ENCODE measurements around the gene EGLN2. TPM values are rescaled to one million over a fixed set of nuclear protein-coding genes. Genes with fewer than 3 reads are reported as not detected.
A peak's percentile ranks its signal among the peaks of the same experiment; 100 is the strongest.
"Not testable (repeated sequence)": the region's sequence is repeated elsewhere in the genome, so short reads cannot be mapped to it uniquely, and the experiment has no call there.

EGLN2 gene
- total RNA-seq, 1 experiment from 2014 or later = 70.7 TPM

DNA sequence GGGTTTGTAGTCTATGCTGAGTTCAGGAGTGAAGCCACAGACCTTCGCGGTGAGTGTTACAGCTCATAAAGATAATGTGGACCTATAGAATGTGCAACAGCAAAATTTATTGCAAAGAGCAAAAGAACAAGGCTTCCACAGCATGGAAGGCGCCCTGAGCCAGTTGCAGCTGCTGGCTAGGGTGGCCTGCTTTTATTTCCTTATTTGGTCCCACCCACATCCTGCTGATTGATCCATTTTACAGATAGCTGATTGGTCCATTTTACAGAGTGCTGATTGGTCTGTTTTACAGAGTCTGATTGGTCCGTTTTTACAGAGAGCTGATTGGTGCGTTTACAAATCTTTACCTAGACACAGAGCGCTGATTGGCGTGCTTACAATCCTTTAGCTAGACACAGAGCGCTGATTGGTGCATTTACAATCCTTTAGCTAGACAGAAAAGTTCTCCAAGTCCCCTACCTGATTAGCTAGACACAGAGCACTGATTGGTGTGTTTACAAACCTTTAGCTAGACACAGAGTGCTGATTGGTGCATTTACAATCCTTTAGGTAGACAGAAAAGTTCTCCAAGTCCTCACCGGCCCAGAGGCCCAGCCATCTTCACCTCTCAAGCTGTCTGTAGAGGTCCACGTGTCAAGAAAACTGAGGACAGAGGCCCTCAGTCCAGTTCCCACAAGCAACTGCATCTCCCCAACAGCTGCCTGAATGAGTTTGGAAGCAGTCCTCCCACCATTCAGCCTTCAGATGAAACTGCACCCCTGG lies 27.7 kb upstream of the EGLN2 start:
- in situ Hi-C loops (cut with HindIII; ENCODE audit: low pct_unique_long_range_greater_than_20kb, low sequenced_read_pairs) = not testable (repeated sequence)
- peak; percentile 54 for DNase-seq (ENCODE audit: low read depth, low spot score)

DNA sequence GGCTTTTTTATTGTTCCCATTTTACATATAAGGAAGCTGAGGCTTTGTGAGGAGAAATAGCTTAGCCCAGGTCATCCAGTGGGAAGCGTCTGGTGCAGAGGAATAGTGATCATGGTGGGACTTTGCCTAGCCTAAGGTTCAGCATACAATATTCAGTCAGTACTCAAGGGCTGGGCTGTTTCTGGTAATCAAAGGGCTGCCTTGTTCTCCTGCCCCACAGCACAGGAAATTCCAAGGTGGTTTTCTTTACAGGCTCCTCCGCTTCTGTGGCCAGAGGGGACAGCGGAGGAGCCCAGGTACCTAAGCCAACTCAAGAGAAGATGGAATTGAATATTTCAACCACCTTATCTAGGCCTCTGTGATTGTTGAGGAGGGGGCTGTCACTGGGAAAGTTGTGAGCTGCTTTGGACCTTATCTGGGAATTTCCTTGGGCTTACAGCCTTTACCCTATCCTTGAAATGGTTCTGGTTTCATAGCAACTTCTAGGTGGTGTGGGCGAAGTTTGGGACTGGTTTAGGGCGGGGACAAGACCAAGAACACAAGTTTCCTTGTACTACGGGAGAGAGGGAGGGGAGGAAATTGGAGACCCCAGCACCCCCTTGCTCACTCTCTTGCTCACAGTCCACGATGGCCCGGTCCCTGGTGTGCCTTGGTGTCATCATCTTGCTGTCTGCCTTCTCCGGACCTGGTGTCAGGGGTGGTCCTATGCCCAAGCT lies 23.9 kb upstream of the EGLN2 start, which contains the start of gene MIA:
Gene MIA, plus strand, starts transcription at position 606 of the 716 bp plus-strand sequence. Its CDS starts 22 bp downstream, at position 628.
- peak; percentile 91 for DNase-seq (ENCODE audit: low read depth, low spot score)
- in situ Hi-C loops (cut with HindIII; ENCODE audit: low pct_unique_long_range_greater_than_20kb, low sequenced_read_pairs) = no loop called here

GRCh38 chr19:40775632-40776022 lies 23.4 kb upstream of the EGLN2 start:
- DNase-seq (ENCODE audit: low read depth, low spot score) = peak; percentile 42
- in situ Hi-C loops (cut with HindIII; ENCODE audit: low pct_unique_long_range_greater_than_20kb, low sequenced_read_pairs) = no loop called here

DNA sequence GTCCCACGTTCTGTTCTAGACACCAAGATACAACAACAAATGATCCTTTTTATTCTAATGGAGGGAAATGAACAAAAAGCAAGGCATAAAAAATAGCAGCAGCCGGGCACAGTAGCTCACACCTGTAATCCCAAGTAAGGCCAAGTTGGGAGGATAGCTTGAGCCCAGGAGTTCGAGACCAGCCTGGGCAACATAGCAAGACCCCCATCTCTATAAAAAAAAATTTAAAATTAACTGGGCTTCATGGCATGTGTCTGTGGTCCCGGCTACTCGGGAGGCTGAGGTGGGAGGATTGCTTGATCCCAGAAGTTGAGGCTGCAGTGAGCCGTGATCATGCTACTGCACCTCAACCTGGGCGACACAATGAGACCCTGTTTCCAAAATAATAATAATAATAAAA lies 22.6 kb upstream of the EGLN2 start:
- in situ Hi-C loops (cut with HindIII; ENCODE audit: low pct_unique_long_range_greater_than_20kb, low sequenced_read_pairs) = no loop called here
- no peak for DNase-seq (ENCODE audit: low read depth, low spot score)

- DNase-seq (ENCODE audit: low read depth, low spot score) = peak; percentile 95
These were observed 21.9 kb upstream of the EGLN2 start for GRCh38 chr19:40776932-40777644.

GRCh38 chr19:40777645-40777936 lies 21.4 kb upstream of the EGLN2 start:
- in situ Hi-C loops (cut with HindIII; ENCODE audit: low pct_unique_long_range_greater_than_20kb, low sequenced_read_pairs) = no loop called here

More at GRCh38 chr19:40776932-40777644, 21.9 kb upstream of the EGLN2 start:
- in situ Hi-C loops (cut with HindIII; ENCODE audit: low pct_unique_long_range_greater_than_20kb, low sequenced_read_pairs) = no loop called here

DNA sequence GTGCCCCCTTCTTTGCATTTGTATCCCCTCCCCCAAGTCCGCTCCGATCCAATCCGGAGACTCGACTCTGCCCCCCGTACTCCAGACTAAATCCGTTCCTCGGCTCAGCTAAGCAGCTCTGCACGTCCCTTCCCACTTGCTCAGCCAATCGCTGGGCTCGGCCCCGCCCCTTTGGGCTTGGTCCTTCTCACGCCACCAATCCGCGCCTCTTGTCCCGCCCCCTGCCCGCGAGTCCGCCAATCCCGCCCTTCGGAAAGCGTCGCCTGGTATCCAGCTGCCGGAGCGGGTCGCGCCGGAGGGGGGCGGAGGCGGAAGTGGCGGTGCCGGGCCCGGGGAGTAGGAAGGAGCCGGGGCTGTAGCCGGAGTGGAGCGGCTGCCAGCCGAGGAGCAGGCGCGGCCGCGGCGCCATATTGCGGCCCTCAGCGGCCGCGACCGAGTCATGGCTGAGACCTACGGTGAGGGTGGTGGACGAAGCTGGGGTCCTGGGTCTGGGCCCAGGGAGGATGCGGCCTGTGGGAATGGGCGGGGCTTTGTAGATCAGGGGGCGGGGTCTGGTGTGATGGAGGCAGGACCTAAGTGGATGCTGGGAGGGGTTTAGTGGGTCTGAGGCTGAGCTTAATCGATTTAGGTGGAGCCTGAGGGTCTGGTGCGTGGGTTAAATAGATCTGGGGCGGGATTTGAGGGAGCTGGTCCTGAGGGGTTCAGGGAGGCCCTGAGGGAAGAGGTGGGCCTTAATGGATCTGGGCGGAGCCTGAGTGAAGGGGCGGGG lies 20.9 kb upstream of the EGLN2 start, which contains the start of gene RAB4B:
Gene RAB4B, plus strand, starts transcription at position 311 of the 769 bp plus-strand sequence. Its CDS starts 129 bp downstream, at position 440.
- in situ Hi-C loops (cut with HindIII; ENCODE audit: low pct_unique_long_range_greater_than_20kb, low sequenced_read_pairs) = no loop called here
- DNase-seq (ENCODE audit: low read depth, low spot score) = peak; percentile 99

More at GRCh38 chr19:40777645-40777936, 21.4 kb upstream of the EGLN2 start:
- DNase-seq (ENCODE audit: low read depth, low spot score) = no peak

DNA sequence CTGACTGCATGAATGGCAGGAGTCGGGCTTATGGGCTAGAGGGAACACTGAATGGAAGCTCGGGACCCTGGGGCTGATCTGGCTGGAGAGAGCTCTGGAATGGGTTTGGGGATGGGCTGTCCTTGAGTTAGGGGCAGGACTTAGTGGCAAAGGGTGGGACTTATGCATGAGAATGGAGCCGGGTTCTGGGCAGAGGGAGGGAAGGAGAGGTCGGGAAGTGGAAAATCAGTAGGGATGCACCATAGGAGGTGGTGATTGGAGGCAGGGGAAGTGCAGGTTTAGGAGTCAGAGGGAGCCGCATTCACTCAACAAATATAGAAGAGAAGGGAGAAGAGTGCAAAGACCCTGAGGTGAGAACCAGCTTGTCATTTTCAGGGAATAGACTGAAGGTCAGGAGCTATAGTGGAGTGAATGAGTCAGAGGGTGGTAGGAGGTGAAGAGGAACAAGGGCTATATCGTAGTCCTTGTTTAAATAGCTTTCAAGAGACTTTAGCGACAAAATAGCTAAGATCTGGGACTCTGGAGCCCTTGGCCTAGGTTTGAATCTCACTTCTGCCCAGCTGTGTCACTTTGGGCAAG lies 20.2 kb upstream of the EGLN2 start:
- DNase-seq (ENCODE audit: low read depth, low spot score) = no peak
- in situ Hi-C loops (cut with HindIII; ENCODE audit: low pct_unique_long_range_greater_than_20kb, low sequenced_read_pairs) = no loop called here

- in situ Hi-C loops (cut with HindIII; ENCODE audit: low pct_unique_long_range_greater_than_20kb, low sequenced_read_pairs) = no loop called here
These were observed 18.4 kb upstream of the EGLN2 start for GRCh38 chr19:40780582-40780981.

GRCh38 chr19:40781140-40781539 lies 17.9 kb upstream of the EGLN2 start:
- DNase-seq (ENCODE audit: low read depth, low spot score) = no peak
- in situ Hi-C loops (cut with HindIII; ENCODE audit: low pct_unique_long_range_greater_than_20kb, low sequenced_read_pairs) = no loop called here

More at GRCh38 chr19:40780582-40780981, 18.4 kb upstream of the EGLN2 start:
- no peak for DNase-seq (ENCODE audit: low read depth, low spot score)

DNA sequence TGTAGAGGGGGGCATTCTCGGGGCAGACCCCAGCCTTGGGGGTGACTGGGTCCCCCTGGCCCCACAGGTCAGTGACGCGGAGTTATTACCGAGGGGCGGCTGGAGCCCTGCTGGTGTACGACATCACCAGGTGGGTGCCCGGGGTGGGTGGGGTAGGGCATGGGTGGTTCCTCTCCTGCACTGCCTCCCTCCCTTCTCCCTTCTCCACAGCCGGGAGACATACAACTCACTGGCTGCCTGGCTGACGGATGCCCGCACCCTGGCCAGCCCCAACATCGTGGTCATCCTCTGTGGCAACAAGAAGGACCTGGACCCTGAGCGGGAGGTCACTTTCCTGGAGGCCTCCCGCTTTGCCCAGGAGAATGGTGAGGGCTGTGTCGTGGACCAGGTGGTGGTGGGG lies 15.3 kb upstream of the EGLN2 start:
- in situ Hi-C loops (cut with HindIII; ENCODE audit: low pct_unique_long_range_greater_than_20kb, low sequenced_read_pairs) = no loop called here

GRCh38 chr19:40784146-40784545 lies 14.8 kb upstream of the EGLN2 start:
- in situ Hi-C loops (cut with HindIII; ENCODE audit: low pct_unique_long_range_greater_than_20kb, low sequenced_read_pairs); DNase-seq (ENCODE audit: low read depth, low spot score): not testable (repeated sequence)

More for the DNA sequence above, 15.3 kb upstream of the EGLN2 start:
- no peak for DNase-seq (ENCODE audit: low read depth, low spot score)

DNA sequence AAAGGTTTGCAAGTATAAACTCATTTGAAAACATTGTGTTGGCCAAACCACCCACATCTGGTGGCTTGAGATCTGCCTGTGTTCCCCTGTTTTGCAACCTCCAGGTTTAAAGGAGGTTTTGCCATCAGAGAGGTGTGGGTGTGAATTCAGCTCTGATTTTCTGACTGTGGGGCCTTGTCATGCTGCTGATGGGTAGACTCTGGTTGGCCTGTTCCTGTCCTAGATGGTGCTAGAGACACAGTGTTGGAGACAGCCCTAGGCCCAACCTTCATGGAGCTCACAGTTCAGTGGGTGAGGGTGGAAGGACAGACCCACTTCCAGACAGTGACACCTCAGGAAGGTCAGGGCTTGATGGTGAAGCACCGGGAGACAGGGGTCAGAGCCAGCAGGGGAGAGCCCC lies 13.5 kb upstream of the EGLN2 start:
- in situ Hi-C loops (cut with HindIII; ENCODE audit: low pct_unique_long_range_greater_than_20kb, low sequenced_read_pairs) = no loop called here
- no peak for DNase-seq (ENCODE audit: low read depth, low spot score)

DNA sequence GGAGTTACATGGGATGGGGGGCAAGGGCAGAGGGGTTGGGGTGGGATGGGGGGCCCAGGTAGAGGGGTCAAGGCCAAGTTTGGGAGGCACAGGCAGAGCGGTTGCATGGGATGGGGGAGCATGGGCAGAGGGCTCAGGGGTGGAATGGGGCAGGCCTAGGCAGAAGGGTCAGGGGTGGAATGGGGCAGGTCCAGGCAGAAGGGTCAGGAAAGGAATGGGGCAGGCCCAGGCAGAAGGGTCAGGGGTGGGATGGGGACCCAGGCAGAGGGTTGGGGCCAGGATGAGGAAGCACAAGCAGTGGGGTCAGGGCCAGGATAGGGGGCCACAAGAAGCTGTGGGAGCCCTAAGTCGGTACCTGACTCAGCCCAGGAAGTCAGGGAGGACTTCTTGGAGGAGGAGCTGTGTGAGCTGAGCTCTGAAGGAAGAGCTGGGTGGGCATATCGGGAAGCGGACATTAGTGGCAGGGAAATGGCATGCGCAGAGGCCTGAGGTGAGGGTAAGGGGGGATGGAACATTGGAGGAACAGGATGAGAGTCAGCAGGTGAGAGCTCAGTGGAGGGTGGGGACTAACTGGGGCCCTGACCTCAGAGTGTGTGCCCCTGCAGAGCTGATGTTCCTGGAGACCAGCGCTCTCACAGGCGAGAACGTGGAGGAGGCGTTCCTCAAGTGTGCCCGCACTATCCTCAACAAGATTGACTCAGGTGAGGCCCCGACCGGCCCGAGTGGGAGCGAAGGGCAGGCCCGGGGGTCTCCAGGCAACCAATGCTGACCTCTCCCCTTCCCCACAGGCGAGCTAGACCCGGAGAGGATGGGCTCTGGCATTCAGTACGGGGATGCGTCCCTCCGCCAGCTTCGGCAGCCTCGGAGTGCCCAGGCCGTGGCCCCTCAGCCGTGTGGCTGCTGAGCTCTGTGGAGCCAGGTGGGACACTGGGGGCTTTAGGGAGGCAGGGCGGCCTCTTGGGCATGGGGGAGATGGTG lies 12.6 kb upstream of the EGLN2 start:
- DNase-seq (ENCODE audit: low read depth, low spot score) = no peak
- in situ Hi-C loops (cut with HindIII; ENCODE audit: low pct_unique_long_range_greater_than_20kb, low sequenced_read_pairs) = no loop called here

- DNase-seq (ENCODE audit: low read depth, low spot score) = no peak
- in situ Hi-C loops (cut with HindIII; ENCODE audit: low pct_unique_long_range_greater_than_20kb, low sequenced_read_pairs) = no loop called here
These were observed 7.6 kb upstream of the EGLN2 start for GRCh38 chr19:40791349-40791748.

DNA sequence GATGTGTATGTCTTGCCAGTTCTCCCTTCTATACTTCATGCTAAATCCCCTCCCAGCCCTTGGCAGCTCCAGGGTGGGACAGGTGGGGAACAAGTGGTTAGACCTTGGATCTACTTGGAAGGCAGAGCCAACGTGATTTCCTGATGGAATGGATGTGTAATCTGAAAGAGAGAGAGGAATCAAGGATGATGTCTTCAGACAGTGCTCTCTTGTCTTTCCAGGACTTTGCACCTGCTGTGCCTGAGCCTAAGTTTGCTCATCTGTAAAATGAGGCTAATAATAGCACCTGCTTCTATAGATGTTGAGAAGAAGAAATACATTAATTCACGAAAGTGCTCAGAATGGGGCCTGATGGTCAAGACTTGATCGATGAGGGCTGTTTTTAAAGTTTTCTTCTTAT lies 7.0 kb upstream of the EGLN2 start:
- in situ Hi-C loops (cut with HindIII; ENCODE audit: low pct_unique_long_range_greater_than_20kb, low sequenced_read_pairs) = no loop called here
- DNase-seq (ENCODE audit: low read depth, low spot score) = no peak
